A673 (cell line): ENCODE data around the gene PER3. TPM values are rescaled to one million over a fixed set of nuclear protein-coding genes. Genes with fewer than 3 reads are reported as not detected.

Experiments used
- BruUV-seq: library from RNA; stranded (reverse); fragments of 400-500 nt; replicated peaks from 2 replicates; lab custom pipeline; 2021; lab: Mats Ljungman, UMichigan
- CTCF ChIA-PET: fragments of 300-600 bp; sonication (Branson Sonifier 250); formaldehyde crosslinking; loops from one replicate; lab custom pipeline; 2022; ENCODE audit warnings: antibody characterized with exemption; lab: Charles Lee
- POLR2A ChIA-PET: fragments of 300-600 bp; sonication (Branson Sonifier 250); formaldehyde crosslinking; loops from one replicate; lab custom pipeline; 2022; ENCODE audit warnings: antibody characterized with exemption; ENCODE audit not compliant: low non-redundant PET; lab: Charles Lee
- DNase-seq: peaks from one replicate; pipeline ENCODE4 v3.0.0-alpha.2; 2015; ENCODE audit warnings: low spot score
- H3K27ac ChIP-seq: fragments of 200-600 bp; sonication (generic); 2 replicates; pipeline ENCODE4 v1.5.1; 2016; ENCODE audit warnings: mixed run types, low read depth, mild to moderate bottlenecking, mixed read lengths, antibody characterized with exemption, low read length; ENCODE audit not compliant: poor library complexity, severe bottlenecking
- H3K27me3 ChIP-seq: fragments of 200-600 bp; sonication (generic); replicated peaks from 2 replicates; pipeline ENCODE4 v1.6.1; 2017; ENCODE audit warnings: mixed run types, low read depth, mild to moderate bottlenecking, mixed read lengths, antibody characterized with exemption, low read length; ENCODE audit not compliant: insufficient read depth, poor library complexity
- H3K36me3 ChIP-seq: fragments of 200-600 bp; sonication (generic); 2 replicates; pipeline ENCODE4 v1.6.1; 2016; ENCODE audit warnings: mixed run types, mild to moderate bottlenecking, mixed read lengths, antibody characterized with exemption, low read length; ENCODE audit not compliant: insufficient read depth, poor library complexity, severe bottlenecking
- H3K4me1 ChIP-seq: fragments of 200-600 bp; sonication (generic); 2 replicates; pipeline ENCODE4 v1.6.1; 2017; ENCODE audit warnings: mixed run types, mild to moderate bottlenecking, mixed read lengths, antibody characterized with exemption, low read length; ENCODE audit not compliant: insufficient read depth, poor library complexity, severe bottlenecking
- H3K4me3 ChIP-seq: fragments of 200-600 bp; sonication (generic); 2 replicates; pipeline ENCODE4 v1.5.1; 2016; ENCODE audit warnings: low read depth, mixed run types, mild to moderate bottlenecking, mixed read lengths, low read length; ENCODE audit not compliant: poor library complexity, severe bottlenecking
- H3K9me3 ChIP-seq: fragments of 200-600 bp; sonication (generic); 2 replicates; pipeline ENCODE4 v1.6.1; 2016; ENCODE audit warnings: mixed run types, low read depth, mild to moderate bottlenecking, mixed read lengths, antibody characterized with exemption, low read length; ENCODE audit not compliant: poor library complexity, severe bottlenecking
- EZH2 ChIP-seq: fragments of 200-600 bp; sonication (generic); IDR thresholded peaks from 2 replicates; pipeline ENCODE4 v1.6.1; 2017; ENCODE audit warnings: borderline replicate concordance, low read depth, mild to moderate bottlenecking, mixed read lengths, antibody characterized with exemption, low read length; ENCODE audit not compliant: poor library complexity, severe bottlenecking
- intact Hi-C: fragments of 100-400 bp; cut with micrococcal nuclease; formaldehyde crosslinking; loops from one replicate; pipeline ENCODE4 v1.10.0; 2022; ENCODE audit not compliant: unreplicated experiment
- total RNA-seq: library from RNA; stranded (reverse); gene quantifications from 2 replicates; pipeline ENCODE4 v1.2.3, GENCODE V29; 2021
- TF ChIP-seq, protein P1 (sequence below): fragments of 300-800, 200-600 bp; sonication (generic); conservative IDR thresholded peaks from 2 replicates; pipeline ENCODE4 v1.5.1; 2017; ENCODE audit warnings: low read depth, mild to moderate bottlenecking, antibody characterized with exemption, low read length, moderate library complexity, mixed read lengths

PER3 gene
- total RNA-seq, 1 experiment from 2014 or later, result 4.1 TPM

DNA sequence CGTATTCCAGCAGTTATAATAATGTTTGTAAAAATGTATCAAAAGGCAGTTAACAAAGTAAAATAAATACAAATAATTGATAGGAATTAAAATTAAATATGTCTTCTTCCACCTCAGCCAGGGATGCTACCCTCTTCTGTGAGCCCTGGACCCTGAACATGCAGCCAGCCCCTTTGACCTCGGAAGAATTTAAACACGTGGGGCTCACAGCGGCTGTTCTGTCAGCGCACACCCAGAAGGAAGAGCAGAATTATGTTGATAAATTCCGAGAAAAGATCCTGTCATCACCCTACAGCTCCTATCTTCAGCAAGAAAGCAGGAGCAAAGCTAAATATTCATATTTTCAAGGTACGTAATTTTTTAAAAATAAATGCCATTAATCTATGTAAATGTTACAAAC, 42.3 kb downstream of the PER3 start:
- intact Hi-C loops, result no loop called here
- Histone ChIP-seq H3K4me3 (no peak overlapping the region), H3K4me1 (no peaks in the 10 kb centered on the region), H3K27ac (no peak overlapping the region), H3K27me3 (no peaks in the 10 kb centered on the region), H3K36me3 (no peaks in the 10 kb centered on the region), H3K9me3 (no peaks in the 10 kb centered on the region)
- POLR2A ChIA-PET, result no interaction called here
- CTCF ChIA-PET, result no interaction called here
- TF ChIP-seq, protein P1, sequence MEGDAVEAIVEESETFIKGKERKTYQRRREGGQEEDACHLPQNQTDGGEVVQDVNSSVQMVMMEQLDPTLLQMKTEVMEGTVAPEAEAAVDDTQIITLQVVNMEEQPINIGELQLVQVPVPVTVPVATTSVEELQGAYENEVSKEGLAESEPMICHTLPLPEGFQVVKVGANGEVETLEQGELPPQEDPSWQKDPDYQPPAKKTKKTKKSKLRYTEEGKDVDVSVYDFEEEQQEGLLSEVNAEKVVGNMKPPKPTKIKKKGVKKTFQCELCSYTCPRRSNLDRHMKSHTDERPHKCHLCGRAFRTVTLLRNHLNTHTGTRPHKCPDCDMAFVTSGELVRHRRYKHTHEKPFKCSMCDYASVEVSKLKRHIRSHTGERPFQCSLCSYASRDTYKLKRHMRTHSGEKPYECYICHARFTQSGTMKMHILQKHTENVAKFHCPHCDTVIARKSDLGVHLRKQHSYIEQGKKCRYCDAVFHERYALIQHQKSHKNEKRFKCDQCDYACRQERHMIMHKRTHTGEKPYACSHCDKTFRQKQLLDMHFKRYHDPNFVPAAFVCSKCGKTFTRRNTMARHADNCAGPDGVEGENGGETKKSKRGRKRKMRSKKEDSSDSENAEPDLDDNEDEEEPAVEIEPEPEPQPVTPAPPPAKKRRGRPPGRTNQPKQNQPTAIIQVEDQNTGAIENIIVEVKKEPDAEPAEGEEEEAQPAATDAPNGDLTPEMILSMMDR, result no peak
- TF ChIP-seq EZH2, result no peak
- DNase-seq, result no peak
- BruUV-seq, result no TSS peak

DNA sequence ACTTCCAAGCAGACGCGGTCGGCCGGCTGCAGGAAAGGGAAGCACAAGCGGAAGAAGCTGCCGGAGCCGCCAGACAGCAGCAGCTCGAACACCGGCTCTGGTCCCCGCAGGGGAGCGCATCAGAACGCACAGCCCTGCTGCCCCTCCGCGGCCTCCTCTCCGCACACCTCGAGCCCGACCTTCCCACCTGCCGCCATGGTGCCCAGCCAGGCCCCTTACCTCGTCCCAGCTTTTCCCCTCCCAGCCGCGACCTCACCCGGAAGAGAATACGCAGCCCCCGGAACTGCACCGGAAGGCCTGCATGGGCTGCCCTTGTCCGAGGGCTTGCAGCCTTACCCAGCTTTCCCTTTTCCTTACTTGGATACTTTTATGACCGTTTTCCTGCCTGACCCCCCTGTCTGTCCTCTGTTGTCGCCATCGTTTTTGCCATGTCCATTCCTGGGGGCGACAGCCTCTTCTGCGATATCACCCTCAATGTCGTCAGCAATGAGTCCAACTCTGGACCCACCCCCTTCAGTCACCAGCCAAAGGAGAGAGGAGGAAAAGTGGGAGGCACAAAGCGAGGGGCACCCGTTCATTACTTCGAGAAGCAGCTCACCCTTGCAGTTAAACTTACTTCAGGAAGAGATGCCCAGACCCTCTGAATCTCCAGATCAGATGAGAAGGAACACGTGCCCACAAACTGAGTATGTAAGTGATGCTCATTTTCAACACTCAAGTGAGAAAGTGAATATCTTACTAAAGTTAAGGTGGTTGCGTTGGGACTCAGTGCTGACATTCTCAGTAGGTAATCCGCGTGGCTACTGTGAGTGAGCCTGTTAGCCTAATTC, 43.2 kb downstream of the PER3 start:
- Histone ChIP-seq H3K4me3 (no peak overlapping the region), H3K27ac (no peak overlapping the region), H3K9me3 (no peaks in the 10 kb centered on the region), H3K36me3 (no peaks in the 10 kb centered on the region), H3K27me3 (no peaks in the 10 kb centered on the region), H3K4me1 (no peaks in the 10 kb centered on the region)
- no peak for DNase-seq
- ChIA-PET POLR2A (no interaction called here), CTCF (no interaction called here)
- intact Hi-C loops, result no loop called here
- TF ChIP-seq, protein P1, result no peak
- no TSS peak for BruUV-seq

DNA sequence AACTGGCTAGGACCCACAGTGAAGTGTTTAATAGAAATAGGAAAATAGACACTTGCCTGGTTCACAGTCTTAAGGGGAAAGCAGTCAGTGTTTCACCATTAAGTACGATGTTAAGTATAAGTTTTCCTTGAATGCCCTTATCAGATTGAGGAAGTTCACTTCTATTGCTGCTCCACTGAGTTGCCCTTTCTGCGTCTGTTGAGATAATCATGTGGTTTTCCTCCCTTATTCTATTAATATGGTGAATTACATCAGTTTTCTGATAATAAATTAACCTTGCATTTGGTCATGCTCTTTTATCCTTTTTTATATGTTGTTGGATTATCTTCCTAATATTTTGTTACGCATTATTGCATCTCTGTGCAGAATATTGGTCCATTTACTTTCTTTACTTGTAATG, 47.4 kb downstream of the PER3 start:
- Histone ChIP-seq H3K36me3 (no peaks in the 10 kb centered on the region), H3K27ac (no peak overlapping the region), H3K9me3 (no peaks in the 10 kb centered on the region), H3K27me3 (no peaks in the 10 kb centered on the region), H3K4me1 (no peaks in the 10 kb centered on the region), H3K4me3 (no peak overlapping the region)
- no TSS peak for BruUV-seq
- DNase-seq, result no peak
- intact Hi-C loops, result no loop called here
- no peak for TF ChIP-seq EZH2
- TF ChIP-seq, protein P1, result no peak
- ChIA-PET CTCF (no interaction called here), POLR2A (no interaction called here)
